CD4-positive, alpha-beta T cell treated with Interleukin-21 for 1 hour (primary cell): Measurements from ENCODE around the gene DDAH2.

Experiments used
- DNase-seq: peaks from one replicate; pipeline ENCODE4 v3.0.0-alpha.2; 2020

The DDAH2 gene

GRCh38 chr6:31729979-31730630 is 1.0 kb upstream of the DDAH2 start:
- peak; percentile 74 for DNase-seq

GRCh38 chr6:31729515-31729978 is 448 bp upstream of the DDAH2 start:
- peak; percentile 82 for DNase-seq

DNA sequence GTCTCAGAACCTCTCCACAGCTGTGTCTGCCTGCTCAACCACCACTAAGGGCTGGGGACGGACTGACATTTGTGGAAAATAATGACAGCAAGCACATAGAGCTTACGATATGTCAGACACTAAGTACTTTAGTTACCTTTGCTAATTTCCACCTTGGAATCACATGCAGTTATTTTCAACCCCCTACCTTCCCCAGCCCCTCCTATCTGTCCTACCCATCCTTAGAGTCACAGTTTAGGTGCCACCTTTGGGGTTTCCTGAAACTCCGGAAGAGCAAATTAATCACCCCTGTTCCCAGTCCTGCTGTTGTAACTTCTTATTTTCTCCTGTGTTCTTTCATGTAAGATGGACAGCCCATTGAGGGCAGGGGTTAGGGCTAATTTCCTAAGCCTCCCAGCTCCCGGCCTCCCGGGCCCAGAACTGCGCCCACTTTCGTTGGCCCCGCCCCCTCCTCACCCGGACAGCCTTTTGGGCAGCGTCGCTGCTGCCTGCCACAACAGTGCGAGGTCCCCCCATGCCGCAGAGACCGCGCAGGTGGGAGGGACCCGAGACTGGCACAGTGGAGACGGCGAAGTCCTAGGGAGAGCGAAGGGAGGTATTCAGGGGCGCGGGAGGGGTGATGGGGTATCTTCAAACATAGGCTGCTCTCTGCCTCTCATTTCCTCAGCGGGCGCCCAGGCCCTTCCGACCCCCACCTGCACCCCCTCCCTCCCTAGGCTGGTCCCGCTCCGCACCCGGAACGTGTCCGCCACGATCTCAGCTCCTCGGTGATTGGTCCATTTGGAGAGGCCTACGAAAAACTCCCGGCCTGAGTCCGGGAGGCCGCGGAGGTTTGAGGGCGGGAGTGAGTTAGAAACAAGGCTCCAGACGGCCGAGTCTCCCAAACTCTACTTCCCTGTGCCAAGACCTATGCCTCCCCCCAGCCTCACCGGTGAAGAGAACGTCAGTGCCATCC is 1.1 kb downstream of the DDAH2 start:
- DNase-seq: peak; percentile 28

- DNase-seq: no peak
These were observed 1.9 kb downstream of the DDAH2 start for GRCh38 chr6:31727034-31727716.

GRCh38 chr6:31725502-31726350 is 3.4 kb downstream of the DDAH2 start:
- DNase-seq: no peak

GRCh38 chr6:31723980-31724691 is 5.0 kb downstream of the DDAH2 start:
- no peak for DNase-seq

- no peak for DNase-seq
These were observed 5.7 kb downstream of the DDAH2 start, which contains the start of gene MPIG6B for GRCh38 chr6:31723245-31723979. Gene MPIG6B, plus strand, starts transcription at chr6:31723373. Its CDS starts 11 bp downstream, at chr6:31723384.

DNA sequence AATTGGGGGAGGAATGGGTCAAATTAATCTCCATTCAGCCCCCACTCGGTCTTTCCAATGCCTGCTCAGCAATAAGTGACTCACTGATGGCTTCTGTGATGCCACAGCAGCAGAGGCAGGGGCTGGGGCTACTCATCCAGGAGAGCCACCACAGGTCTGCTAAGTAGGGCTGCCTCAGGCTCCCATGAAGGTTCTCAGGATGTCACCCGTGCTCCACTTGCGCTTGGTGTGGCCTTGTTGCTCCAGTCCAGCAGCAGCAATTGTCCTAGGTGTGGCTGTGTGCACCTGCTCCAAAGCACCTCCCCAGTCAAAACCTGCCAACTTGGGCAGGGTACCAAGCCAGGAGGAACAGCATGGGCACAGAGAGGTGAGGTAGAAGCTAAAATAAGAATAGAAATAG is 6.9 kb downstream of the DDAH2 start:
- no peak for DNase-seq

- DNase-seq: no peak
These were observed 7.6 kb downstream of the DDAH2 start, which contains the start of gene LY6G6C for GRCh38 chr6:31721351-31722020. Gene LY6G6C, minus strand, starts transcription at chr6:31721746. Its CDS starts 67 bp downstream, at chr6:31721679.

DNA sequence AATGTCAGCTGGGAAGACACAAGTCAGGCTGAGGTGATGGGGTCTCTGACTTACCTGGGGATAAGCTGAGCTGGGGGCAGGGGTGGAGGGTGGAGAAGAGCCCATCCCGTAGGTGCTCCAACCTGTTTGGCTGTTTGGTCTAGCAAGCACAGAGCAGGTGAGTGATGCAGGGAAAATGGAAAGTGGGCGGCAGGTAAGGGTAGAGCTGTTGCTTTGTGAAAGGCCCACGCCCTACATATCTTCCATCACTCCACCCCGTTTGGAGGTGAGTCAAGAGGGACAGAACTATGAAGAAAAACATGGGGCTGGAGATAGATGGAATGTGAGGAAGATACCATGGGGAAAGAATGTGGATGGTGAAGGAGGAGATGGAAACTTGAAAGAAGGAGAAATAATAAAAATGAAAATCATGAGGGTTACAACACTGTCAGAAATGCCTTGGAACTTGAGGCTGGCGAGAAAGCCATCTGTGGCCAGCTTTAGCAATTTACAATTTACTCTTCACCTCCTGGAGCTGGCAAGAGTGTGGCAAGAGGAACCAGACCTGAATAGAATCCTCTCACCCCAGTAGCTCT is 8.8 kb downstream of the DDAH2 start:
- no peak for DNase-seq

GRCh38 chr6:31719001-31719400 is 10.1 kb downstream of the DDAH2 start:
- no peak for DNase-seq

DNA sequence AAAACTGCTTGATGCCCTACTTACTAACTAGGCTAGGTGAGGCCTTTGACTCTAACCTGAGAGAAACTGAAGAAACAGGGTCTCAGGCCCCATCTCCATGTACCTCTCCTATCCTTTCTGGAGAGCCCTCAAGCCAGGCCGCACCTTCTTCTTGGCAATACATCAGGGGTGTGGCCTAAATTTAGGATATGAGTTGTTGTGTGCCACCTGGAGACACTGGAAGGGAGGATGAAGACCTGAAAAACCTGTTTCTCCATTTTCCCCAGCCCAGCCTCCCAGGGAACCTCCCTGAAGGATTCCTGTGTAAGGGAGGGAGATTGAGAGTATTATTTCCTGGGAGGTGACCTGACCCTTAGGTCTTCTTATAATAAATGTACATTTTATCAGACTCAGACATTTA is 10.8 kb downstream of the DDAH2 start:
- DNase-seq: no peak

- DNase-seq: no peak
These were observed 11.4 kb downstream of the DDAH2 start for GRCh38 chr6:31717499-31718222.

GRCh38 chr6:31715022-31715958 is 13.8 kb downstream of the DDAH2 start, which contains the start of gene LY6G6D:
Gene LY6G6D, plus strand, starts transcription at chr6:31715348. Its CDS starts 8 bp downstream, at chr6:31715356.
- DNase-seq: no peak

- DNase-seq: no peak
These were observed 15.0 kb downstream of the DDAH2 start for GRCh38 chr6:31713991-31714684.

DNA sequence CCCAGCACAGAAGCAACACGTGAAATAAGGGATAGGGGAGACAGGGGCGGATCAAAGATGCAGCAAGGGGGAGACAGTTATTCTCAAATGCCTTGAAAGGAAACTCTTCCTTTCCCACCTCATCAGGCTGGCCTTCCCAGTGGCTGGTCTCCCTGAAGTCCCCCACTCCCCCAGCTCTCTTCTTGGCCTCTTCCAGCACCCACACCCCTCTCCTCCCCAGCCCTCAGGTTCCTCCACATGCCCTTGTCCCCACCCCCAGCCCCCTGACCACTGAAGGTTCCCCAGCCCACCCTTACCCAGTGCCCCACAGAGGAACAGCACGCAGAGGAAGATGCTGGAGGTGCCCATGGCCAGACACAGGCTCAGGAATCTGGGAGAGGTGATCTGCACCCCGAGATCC is 15.6 kb downstream of the DDAH2 start:
- DNase-seq: no peak

- peak; percentile 24 for DNase-seq
These were observed 16.8 kb downstream of the DDAH2 start for GRCh38 chr6:31712296-31712695.
